WTC11 (cell line): ENCODE measurements around the gene ARHGAP32. TPM values are rescaled to one million over a fixed set of nuclear protein-coding genes. Genes with fewer than 3 reads are reported as not detected.
"Not testable (repeated sequence)": the region's sequence is repeated elsewhere in the genome, so short reads cannot be mapped to it uniquely, and the experiment has no call there.

Source experiments
- ATAC-seq: fragments of 200-7000 bp; cut with Tn5 transposase; 2 replicates; pipeline ENCODE4 v1.10.0; 2021; ENCODE audit warnings: mild to moderate bottlenecking, moderate library complexity
- CTCF ChIA-PET: fragments of 300-600 bp; sonication (Branson Sonifier 250); formaldehyde crosslinking; loops from one replicate; lab custom pipeline; 2021; ENCODE audit warnings: antibody characterized with exemption; lab: Charles Lee
- POLR2A ChIA-PET: fragments of 350-600 bp; sonication (Branson Sonifier 250); formaldehyde crosslinking; loops from one replicate; lab custom pipeline; 2021; ENCODE audit warnings: antibody characterized with exemption; lab: Charles Lee
- DNase-seq: peaks from one replicate; pipeline ENCODE4 v3.0.0; 2021; ENCODE audit warnings: low spot score
- H3K27ac Mint-ChIP-seq: 2 replicates; pipeline ENCODE4 v1.8.0; 2021; ENCODE audit warnings: mixed read lengths
- H3K27me3 Mint-ChIP-seq: 2 replicates; pipeline ENCODE4 v1.8.0; 2021; ENCODE audit warnings: low read depth, mild to moderate bottlenecking, moderate library complexity, mixed read lengths
- H3K36me3 Mint-ChIP-seq: 2 replicates; pipeline ENCODE4 v1.8.0; 2021; ENCODE audit warnings: mixed read lengths
- H3K4me1 Mint-ChIP-seq: 2 replicates; pipeline ENCODE4 v1.8.0; 2022; ENCODE audit warnings: mixed read lengths
- H3K4me3 Mint-ChIP-seq: 2 replicates; pipeline ENCODE4 v1.8.0; 2021; ENCODE audit warnings: mild to moderate bottlenecking, moderate library complexity, mixed read lengths
- H3K9me3 Mint-ChIP-seq: 2 replicates; pipeline ENCODE4 v1.8.0; 2021; ENCODE audit warnings: mixed read lengths
- AFF4 ChIP-seq: sonication (generic); formaldehyde crosslinking; IDR thresholded peaks from 2 replicates; pipeline ENCODE4 v1.8.1; 2023; ENCODE audit warnings: mild to moderate bottlenecking, missing genetic modification reagents, borderline replicate concordance
- IRF1 ChIP-seq: sonication (generic); formaldehyde crosslinking; IDR thresholded peaks from 2 replicates; pipeline ENCODE4 v1.8.0; 2023; ENCODE audit warnings: missing genetic modification reagents
- NFYB ChIP-seq: sonication (generic); formaldehyde crosslinking; conservative IDR thresholded peaks from 2 replicates; pipeline ENCODE4 v1.8.0; 2022; ENCODE audit warnings: low read depth, missing genetic modification reagents
- PRDM15 ChIP-seq: sonication (generic); formaldehyde crosslinking; IDR thresholded peaks from 2 replicates; pipeline ENCODE4 v1.8.0; 2022; ENCODE audit warnings: missing genetic modification reagents
- TCF7 ChIP-seq: sonication (generic); formaldehyde crosslinking; IDR thresholded peaks from 2 replicates; pipeline ENCODE4 v1.8.0; 2022; ENCODE audit warnings: mild to moderate bottlenecking, low read depth, missing genetic modification reagents, moderate library complexity
- TEAD4 ChIP-seq: sonication (generic); formaldehyde crosslinking; IDR thresholded peaks from 2 replicates; pipeline ENCODE4 v1.8.0; 2022; ENCODE audit warnings: mild to moderate bottlenecking, missing genetic modification reagents
- TP53 ChIP-seq: sonication (generic); formaldehyde crosslinking; IDR thresholded peaks from 2 replicates; pipeline ENCODE4 v1.8.1; 2023; ENCODE audit warnings: mild to moderate bottlenecking, missing genetic modification reagents
- ZNF263 ChIP-seq: sonication (generic); formaldehyde crosslinking; IDR thresholded peaks from 2 replicates; pipeline ENCODE4 v1.8.1; 2022; ENCODE audit warnings: low read depth, mild to moderate bottlenecking, moderate library complexity, missing genetic modification reagents
- ZNF671 ChIP-seq: fragments of 250-450 bp; sonication (Bioruptor Pico); IDR thresholded peaks from 2 replicates; pipeline ENCODE4 v1.8.0; 2021; ENCODE audit warnings: mild to moderate bottlenecking
- total RNA-seq: library from RNA; stranded (reverse); gene quantifications from 3 replicates; pipeline ENCODE4 v1.2.3, GENCODE V29; 2021
- TF ChIP-seq, protein P1 (sequence below): sonication (generic); formaldehyde crosslinking; IDR thresholded peaks from 2 replicates; pipeline ENCODE4 v1.8.1; 2022; ENCODE audit warnings: missing genetic modification reagents, borderline replicate concordance
- TF ChIP-seq, protein P2 (sequence below): fragments of 250-450 bp; sonication (Bioruptor Pico); conservative IDR thresholded peaks from 2 replicates; pipeline ENCODE4 v1.9.0; 2021; ENCODE audit warnings: mild to moderate bottlenecking

ARHGAP32 gene
- total RNA-seq, 1 experiment from 2014 or later = 25.6 TPM

- no peak for TF ChIP-seq PRDM15 (CRISPR knock-in tag)
- TF ChIP-seq ZNF263 (CRISPR knock-in tag) = no peak
- no peak for TF ChIP-seq TCF7 (CRISPR knock-in tag)
- TF ChIP-seq ZNF671 (CRISPR knock-in tag) = no peak
Observed at GRCh38 chr11:129006161-129006560, 186.0 kb downstream of the ARHGAP32 start (continued).

- H3K27me3 Mint-ChIP-seq, ATAC-seq, CTCF ChIA-PET, H3K4me1 Mint-ChIP-seq, H3K27ac Mint-ChIP-seq, H3K4me3 Mint-ChIP-seq, POLR2A ChIA-PET, DNase-seq: not testable (repeated sequence)
- Mint-ChIP-seq H3K9me3 (peaks cover 58% of the 10 kb centered on the region), H3K36me3 (peaks cover 51% of the 10 kb centered on the region)
Observed at GRCh38 chr11:128999165-128999564, 193.0 kb downstream of the ARHGAP32 start.

DNA sequence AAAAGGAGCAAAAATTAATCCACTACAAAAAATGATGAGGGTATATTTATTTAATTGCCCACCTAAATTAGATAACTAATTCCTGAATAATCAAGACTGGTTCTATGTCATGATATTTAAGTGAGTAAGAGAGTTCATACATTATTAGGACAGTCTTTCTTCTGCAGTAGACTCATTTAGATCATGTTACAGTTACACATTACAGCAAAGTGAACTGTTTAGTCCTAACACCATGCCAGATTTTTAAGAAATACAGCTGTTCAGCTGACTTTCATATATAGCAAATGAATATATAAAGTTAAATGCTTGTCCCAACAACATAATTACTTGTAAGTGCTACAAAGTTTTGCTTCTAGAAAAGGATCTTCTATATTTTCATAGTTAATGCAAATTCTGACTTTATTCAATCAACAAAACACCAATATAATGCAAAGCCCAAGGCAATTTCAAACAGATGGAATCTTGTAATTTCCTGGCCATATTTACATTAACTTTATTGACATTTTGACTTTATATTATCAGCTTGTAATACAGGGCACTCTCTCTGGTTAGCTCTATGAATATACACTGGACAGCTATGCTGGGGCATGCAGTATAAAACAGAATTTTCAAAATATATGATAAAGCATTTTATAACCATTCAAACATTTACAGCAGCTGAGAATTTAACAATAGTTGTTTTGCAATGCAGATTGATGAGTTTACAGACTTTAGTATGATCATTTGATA, 203.7 kb downstream of the ARHGAP32 start:
- DNase-seq (no peak), ATAC-seq (no peak)
- Mint-ChIP-seq H3K27me3 (no peaks in the 10 kb centered on the region), H3K4me3 (no peak overlapping the region), H3K27ac (no peak overlapping the region), H3K36me3 (peaks cover 10% of the 10 kb centered on the region), H3K4me1 (peaks cover 8% of the 10 kb centered on the region), H3K9me3 (peaks cover 7% of the 10 kb centered on the region)
- TF ChIP-seq NFYB (CRISPR knock-in tag) (no peak), TP53 (CRISPR knock-in tag) (no peak), AFF4 (CRISPR knock-in tag) (no peak), IRF1 (CRISPR knock-in tag) (no peak), TEAD4 (CRISPR knock-in tag) (no peak), PRDM15 (CRISPR knock-in tag) (no peak)
- TF ChIP-seq, protein P1, sequence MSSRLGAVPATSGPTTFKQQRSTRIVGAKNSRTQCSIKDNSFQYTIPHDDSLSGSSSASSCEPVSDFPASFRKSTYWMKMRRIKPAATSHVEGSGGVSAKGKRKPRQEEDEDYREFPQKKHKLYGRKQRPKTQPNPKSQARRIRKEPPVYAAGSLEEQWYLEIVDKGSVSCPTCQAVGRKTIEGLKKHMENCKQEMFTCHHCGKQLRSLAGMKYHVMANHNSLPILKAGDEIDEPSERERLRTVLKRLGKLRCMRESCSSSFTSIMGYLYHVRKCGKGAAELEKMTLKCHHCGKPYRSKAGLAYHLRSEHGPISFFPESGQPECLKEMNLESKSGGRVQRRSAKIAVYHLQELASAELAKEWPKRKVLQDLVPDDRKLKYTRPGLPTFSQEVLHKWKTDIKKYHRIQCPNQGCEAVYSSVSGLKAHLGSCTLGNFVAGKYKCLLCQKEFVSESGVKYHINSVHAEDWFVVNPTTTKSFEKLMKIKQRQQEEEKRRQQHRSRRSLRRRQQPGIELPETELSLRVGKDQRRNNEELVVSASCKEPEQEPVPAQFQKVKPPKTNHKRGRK (CRISPR knock-in tag) = no peak
- TF ChIP-seq, protein P2, sequence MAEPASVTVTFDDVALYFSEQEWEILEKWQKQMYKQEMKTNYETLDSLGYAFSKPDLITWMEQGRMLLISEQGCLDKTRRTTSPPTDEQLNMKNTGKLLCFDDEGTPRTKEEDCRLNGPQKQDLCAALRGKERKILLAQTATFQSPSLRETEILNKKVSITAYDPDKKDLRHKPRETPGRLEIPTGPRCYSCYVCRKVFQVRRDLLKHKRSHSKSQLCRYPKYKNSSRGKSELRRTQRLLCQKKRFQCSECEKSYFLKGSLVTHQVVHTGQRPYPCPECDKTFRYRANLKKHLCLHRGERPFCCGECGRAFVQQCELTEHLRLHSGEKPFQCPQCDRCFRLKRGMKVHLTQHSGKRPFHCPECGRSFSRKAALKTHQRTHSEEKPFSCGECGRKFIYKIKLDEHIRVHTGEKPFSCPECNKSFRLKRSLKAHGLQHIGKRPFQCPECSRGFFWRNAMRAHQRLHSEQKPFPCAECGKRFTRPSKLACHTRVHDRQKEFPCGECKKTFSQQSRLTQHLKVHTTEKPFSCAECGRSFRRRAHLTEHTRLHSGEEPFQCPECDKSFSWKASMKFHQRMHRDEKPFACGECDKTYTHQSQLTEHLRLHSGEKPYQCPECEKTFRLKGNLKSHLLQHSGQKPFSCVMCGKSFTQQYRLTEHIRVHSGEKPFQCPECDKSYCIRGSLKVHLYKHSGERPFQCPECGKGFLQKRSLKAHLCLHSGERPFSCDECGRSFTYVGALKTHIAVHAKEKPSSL (CRISPR knock-in tag) = no peak
- POLR2A ChIA-PET = no interaction called here
- CTCF ChIA-PET = no interaction called here
